Suprapubic skin (tissue), 4 donors: Measurements from ENCODE around the gene ATRX.

ENCODE experiments used
- CTCF ChIP-seq, 2 donors: fragments of 200-600 bp in 1 of 2; fragments of 450-650 bp in 1 of 2; sonication (generic) in 1 of 2; IDR thresholded peaks; one replicate each; pipeline ENCODE4 v1.5.1; 2016 to 2019; ENCODE audit warnings: antibody characterized with exemption in 2 of 2, mild to moderate bottlenecking in 1 of 2, moderate library complexity in 1 of 2
- EP300 ChIP-seq: sonication (generic); formaldehyde crosslinking; IDR thresholded peaks from one replicate; pipeline ENCODE4 v1.6.1; 2017; ENCODE audit warnings: antibody characterized with exemption
- POLR2A ChIP-seq, 2 donors: fragments of 450-650 bp; IDR thresholded peaks; one replicate each; pipeline ENCODE4 v1.6.1; 2017; ENCODE audit warnings: antibody characterized with exemption in 2 of 2, mild to moderate bottlenecking in 2 of 2, moderate library complexity in 2 of 2
- POLR2AphosphoS5 ChIP-seq, 3 donors: sonication (generic); formaldehyde crosslinking; IDR thresholded peaks; one replicate each; pipeline ENCODE4 v1.6.1; 2017; ENCODE audit warnings: antibody characterized with exemption in 3 of 3

GRCh38 chrX:77771601-77772000 is 14.4 kb downstream of the ATRX start:
- no peak for TF ChIP-seq CTCF (IDR thresholded peaks at IDR 0.05)
- TF ChIP-seq POLR2A (IDR thresholded peaks at IDR 0.05) = no peak
- no peak for TF ChIP-seq EP300
- TF ChIP-seq POLR2AphosphoS5 (IDR thresholded peaks at IDR 0.05) = no peak
